Endothelial cell of hepatic sinusoid (primary cell): ENCODE results near the gene FLT1.

Experiments used
- in situ Hi-C: cut with HindIII; loops from 2 replicates; pipeline ENCODE4 v1.10.0; 2017; ENCODE audit warnings: low sequenced_read_pairs

FLT1 gene

GRCh38 chr13:28463481-28463880 is 31.4 kb downstream of the FLT1 start:
- in situ Hi-C loops, result no loop called here

- in situ Hi-C loops, result no loop called here
These were observed 35.0 kb downstream of the FLT1 start for GRCh38 chr13:28459911-28460310.

- in situ Hi-C loops, result no loop called here
These were observed 36.3 kb downstream of the FLT1 start for GRCh38 chr13:28458608-28459007.

GRCh38 chr13:28458051-28458450 is 36.9 kb downstream of the FLT1 start:
- in situ Hi-C loops, result no loop called here

GRCh38 chr13:28457521-28457920 is 37.4 kb downstream of the FLT1 start:
- in situ Hi-C loops, result no loop called here

GRCh38 chr13:28455580-28456194 is 39.2 kb downstream of the FLT1 start:
- in situ Hi-C loops, result no loop called here

GRCh38 chr13:28452755-28453154 is 42.2 kb downstream of the FLT1 start:
- in situ Hi-C loops, result loop anchor here (5.0 kb wide), 2 partner anchors 55 to 130 kb away; no protein-coding TSS in a partner anchor

GRCh38 chr13:28451482-28452217 is 43.3 kb downstream of the FLT1 start:
- in situ Hi-C loops, result loop anchor here (5.0 kb wide), 2 partner anchors 54 to 129 kb away; no protein-coding TSS in a partner anchor

- in situ Hi-C loops, result loop anchor here (5.0 kb wide), 2 partner anchors 53 to 128 kb away; no protein-coding TSS in a partner anchor
These were observed 44.8 kb downstream of the FLT1 start for GRCh38 chr13:28449826-28450773.

- in situ Hi-C loops, result no loop called here
These were observed 46.1 kb downstream of the FLT1 start for GRCh38 chr13:28448651-28449358.

GRCh38 chr13:28447989-28448388 is 46.9 kb downstream of the FLT1 start:
- in situ Hi-C loops, result no loop called here

GRCh38 chr13:28447206-28447605 is 47.7 kb downstream of the FLT1 start:
- in situ Hi-C loops, result no loop called here

GRCh38 chr13:28442839-28443238 is 52.1 kb downstream of the FLT1 start:
- in situ Hi-C loops, result no loop called here

GRCh38 chr13:28441529-28441928 is 53.4 kb downstream of the FLT1 start:
- in situ Hi-C loops, result no loop called here

GRCh38 chr13:28440774-28441504 is 54.0 kb downstream of the FLT1 start:
- in situ Hi-C loops, result no loop called here

- in situ Hi-C loops, result no loop called here
These were observed 56.2 kb downstream of the FLT1 start for GRCh38 chr13:28438598-28439334.

GRCh38 chr13:28438067-28438466 is 56.9 kb downstream of the FLT1 start:
- in situ Hi-C loops, result no loop called here

- in situ Hi-C loops, result no loop called here
These were observed 59.0 kb downstream of the FLT1 start for GRCh38 chr13:28435917-28436316.

GRCh38 chr13:28434926-28435325 is 60.0 kb downstream of the FLT1 start:
- in situ Hi-C loops, result no loop called here
